Measurements from ENCODE around the gene EMX1.

The EMX1 gene

GRCh38 chr2:72926368-72926767 lies 9.0 kb downstream of the EMX1 start:
- no peak for DNase-seq (ENCODE audit: low read depth)
- no peak for TF ChIP-seq CTCF (conservative IDR thresholded peaks at IDR 0.05; ENCODE audit: low read depth, low read length)
- no peak overlapping the region for H3K4me3 ChIP-seq (ENCODE audit: low read depth, low read length)

- H3K4me3 ChIP-seq (ENCODE audit: low read depth, low read length), result no peak overlapping the region
- DNase-seq (ENCODE audit: low read depth), result no peak
- TF ChIP-seq CTCF (conservative IDR thresholded peaks at IDR 0.05; ENCODE audit: low read depth, low read length), result no peak
Measured at GRCh38 chr2:72926811-72927465, 9.6 kb downstream of the EMX1 start.

GRCh38 chr2:72927619-72928550 lies 10.6 kb downstream of the EMX1 start:
- DNase-seq (ENCODE audit: low read depth), result no peak
- no peak for TF ChIP-seq CTCF (conservative IDR thresholded peaks at IDR 0.05; ENCODE audit: low read depth, low read length)

GRCh38 chr2:72929010-72929409 lies 11.7 kb downstream of the EMX1 start:
- DNase-seq (ENCODE audit: low read depth), result no peak
- no peak overlapping the region for H3K4me3 ChIP-seq (ENCODE audit: low read depth, low read length)
- no peak for TF ChIP-seq CTCF (conservative IDR thresholded peaks at IDR 0.05; ENCODE audit: low read depth, low read length)

More at GRCh38 chr2:72927619-72928550, 10.6 kb downstream of the EMX1 start:
- no peak overlapping the region for H3K4me3 ChIP-seq (ENCODE audit: low read depth, low read length)

GRCh38 chr2:72931280-72931910 lies 14.1 kb downstream of the EMX1 start:
- TF ChIP-seq CTCF (conservative IDR thresholded peaks at IDR 0.05; ENCODE audit: low read depth, low read length), result no peak
- no peak overlapping the region for H3K4me3 ChIP-seq (ENCODE audit: low read depth, low read length)
- DNase-seq (ENCODE audit: low read depth), result no peak

GRCh38 chr2:72932045-72932740 lies 14.9 kb downstream of the EMX1 start:
- TF ChIP-seq CTCF (conservative IDR thresholded peaks at IDR 0.05; ENCODE audit: low read depth, low read length), result no peak
- peak; percentile 41 for DNase-seq (ENCODE audit: low read depth)
- H3K4me3 ChIP-seq (ENCODE audit: low read depth, low read length), result no peak overlapping the region

All from choroid plexus epithelial cell (primary cell).